Fibroblast of peridontal ligament (primary cell): Measurements from ENCODE around the gene SOCS3.
"Not testable (repeated sequence)": the region's sequence is repeated elsewhere in the genome, so short reads cannot be mapped to it uniquely, and the experiment has no call there.

ENCODE experiments used
- DNase-seq: peaks from one replicate; pipeline ENCODE4 v3.0.0-alpha.2; 2010; ENCODE audit errors: extremely low read depth

The SOCS3 gene

DNA sequence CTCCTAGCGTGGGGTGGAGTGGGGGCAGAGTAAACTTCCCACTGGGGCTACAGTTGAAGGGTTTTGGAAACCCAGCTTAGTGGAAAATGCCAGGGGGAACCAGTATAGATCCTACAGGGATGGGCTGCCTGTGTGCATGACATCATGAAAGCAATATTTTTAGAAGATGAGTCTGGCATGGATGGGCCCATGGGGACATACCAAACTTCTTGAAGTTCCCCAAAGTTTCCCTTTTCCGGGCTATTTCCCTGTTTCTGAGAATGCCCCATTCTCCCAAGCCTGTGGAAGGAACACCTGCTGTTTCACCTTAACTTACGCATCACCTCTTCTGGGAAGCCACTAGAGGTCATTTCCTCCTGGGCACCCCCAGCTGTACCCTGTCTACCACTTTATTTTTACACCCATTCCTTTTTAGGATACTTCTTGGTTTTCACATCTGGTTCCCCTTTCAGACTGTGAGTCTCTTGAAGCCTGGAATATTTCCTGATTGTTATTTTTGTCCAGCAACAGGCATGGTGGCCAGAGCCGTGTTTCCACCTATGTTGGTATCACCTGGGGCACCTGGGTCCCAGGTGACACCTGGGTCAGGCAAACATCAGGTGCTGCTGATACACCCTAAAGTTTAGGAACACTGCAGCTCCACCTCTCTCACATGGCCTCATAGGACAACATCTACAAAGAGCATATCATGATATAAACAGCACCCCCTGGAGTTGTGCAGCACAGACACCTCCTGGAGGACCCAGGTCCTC lies 9.8 kb downstream of the SOCS3 start:
- peak; percentile 53 for DNase-seq

DNA sequence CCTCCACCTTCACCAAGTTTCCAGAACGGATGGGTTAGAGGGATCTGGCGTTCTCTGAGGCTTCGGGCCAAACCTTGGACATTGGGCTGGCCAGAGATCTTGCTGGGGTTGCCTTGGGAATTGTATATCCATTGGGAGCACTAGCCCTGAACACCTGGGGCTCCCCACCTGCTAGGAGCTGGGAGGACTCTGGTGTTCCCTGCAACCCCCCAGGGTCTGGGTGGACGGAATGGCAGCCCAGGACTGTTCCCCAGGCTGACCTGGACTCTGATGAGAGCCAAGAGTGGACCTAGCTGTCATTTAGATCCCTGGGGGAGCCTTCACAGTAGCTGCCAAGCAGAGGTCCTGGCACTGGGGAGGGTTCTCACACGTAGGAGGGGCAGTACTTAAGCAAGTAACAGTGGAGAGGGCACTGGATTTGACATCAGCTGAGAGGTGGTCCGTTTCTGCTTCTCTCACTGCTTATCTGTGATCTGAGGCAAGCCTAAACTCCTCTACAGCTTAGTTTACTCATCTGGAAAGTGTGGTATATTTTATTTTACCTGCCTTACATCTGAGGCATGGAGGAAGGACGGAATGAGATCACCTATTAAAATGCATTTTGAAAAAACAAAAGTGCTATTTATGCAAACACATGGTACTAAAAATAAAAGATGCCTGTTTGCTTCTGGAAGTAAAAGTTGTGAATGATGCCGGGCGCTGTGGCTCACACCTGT lies 11.7 kb downstream of the SOCS3 start:
- no peak for DNase-seq

- DNase-seq, result no peak
These were observed 12.4 kb downstream of the SOCS3 start for GRCh38 chr17:78347453-78347852.

GRCh38 chr17:78346605-78347250 lies 13.1 kb downstream of the SOCS3 start:
- no peak for DNase-seq

DNA sequence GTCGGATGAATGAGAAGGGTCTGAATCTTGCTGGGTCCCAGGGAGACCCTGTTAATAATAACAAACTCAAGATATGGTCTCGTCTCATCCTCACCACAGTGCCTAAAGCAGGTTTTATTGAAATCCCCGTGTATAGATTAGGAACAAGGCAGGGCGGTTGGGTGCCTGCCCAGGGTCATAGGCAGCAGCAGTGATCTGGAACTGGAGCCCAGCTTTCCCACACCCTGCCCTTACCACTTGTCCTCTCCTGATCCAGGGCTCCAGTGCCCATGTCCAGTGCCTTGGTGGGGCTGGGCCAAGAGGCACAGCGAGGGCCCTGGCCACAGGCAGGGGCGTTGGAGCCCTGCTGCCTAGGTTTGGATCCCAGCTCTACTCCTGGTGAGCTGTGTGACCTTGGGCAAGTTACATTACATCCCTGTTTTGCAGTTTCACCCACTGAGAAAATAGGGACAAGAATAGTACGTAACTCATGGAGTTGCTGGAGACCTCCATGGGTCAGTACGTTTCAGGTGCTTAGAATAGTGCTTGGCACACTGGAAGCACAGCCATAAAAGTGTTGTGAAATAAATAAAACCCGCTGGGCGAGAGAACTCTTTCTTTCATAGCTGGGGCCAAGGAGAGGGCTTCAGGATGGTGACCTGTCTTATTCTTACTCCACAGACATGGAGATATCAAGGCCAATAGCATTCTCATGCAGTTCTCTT lies 13.9 kb downstream of the SOCS3 start:
- DNase-seq, result no peak

GRCh38 chr17:78345172-78345571 lies 14.7 kb downstream of the SOCS3 start:
- no peak for DNase-seq

DNA sequence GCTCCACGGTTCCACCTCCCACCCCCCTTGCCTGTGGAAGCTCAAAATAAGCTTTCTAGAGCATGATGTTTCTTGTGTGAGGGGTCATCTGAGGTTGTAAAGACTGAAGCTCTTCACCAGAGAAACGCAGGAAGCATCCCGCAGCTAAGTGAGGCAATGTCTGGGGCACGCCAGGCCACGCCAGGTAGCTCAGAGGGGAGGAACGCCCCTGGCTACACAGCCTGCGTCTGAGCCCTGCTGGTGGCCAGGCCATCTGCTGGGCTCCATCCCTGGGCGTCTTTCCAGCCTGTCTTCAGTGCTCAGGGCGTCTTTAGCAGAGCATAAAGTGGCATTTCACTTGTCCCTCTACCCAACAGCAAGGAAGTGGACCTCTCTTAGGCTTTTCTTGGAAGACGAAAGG lies 15.2 kb downstream of the SOCS3 start:
- DNase-seq, result no peak

DNA sequence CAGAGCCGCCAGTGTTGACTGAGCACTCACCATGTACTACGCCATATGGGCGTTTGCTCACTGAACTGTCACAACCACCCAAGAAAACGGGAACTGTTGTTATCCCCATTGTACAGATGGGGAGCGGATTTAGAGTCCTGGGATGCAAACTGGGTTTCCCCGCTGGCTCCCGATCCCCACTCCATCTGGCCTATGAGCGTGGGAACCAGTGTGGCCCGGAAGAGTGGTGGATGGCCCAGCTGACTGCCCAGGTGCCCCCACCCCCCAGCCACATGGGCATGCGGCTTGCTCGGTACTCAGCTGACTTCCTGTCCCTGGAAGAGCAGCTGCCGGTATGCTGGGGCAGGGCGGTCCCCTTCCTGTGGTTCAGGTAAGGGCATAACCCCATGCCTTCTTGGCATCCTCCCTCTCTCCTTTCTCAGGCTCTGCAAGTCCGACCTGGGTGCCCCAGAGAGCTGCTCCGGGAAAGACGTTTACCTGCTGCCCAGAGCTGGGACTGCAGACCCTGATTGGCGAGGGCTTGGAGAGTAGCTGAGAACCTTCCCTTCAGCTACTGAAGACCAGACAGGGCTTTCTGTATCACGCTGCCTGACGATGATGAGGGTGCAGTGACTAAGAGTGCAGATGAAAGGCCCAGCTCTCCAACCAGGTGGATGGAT lies 16.2 kb downstream of the SOCS3 start:
- no peak for DNase-seq

GRCh38 chr17:78343187-78343542 lies 16.7 kb downstream of the SOCS3 start:
- DNase-seq, result peak; percentile 94

GRCh38 chr17:78342449-78343186 lies 17.3 kb downstream of the SOCS3 start:
- DNase-seq, result peak; percentile 92

GRCh38 chr17:78341559-78342448 lies 18.1 kb downstream of the SOCS3 start:
- DNase-seq, result peak; percentile 80

GRCh38 chr17:78340183-78340955 lies 19.5 kb downstream of the SOCS3 start:
- peak; percentile 29 for DNase-seq

- DNase-seq, result no peak
These were observed 21.2 kb downstream of the SOCS3 start for GRCh38 chr17:78338486-78339259.

DNA sequence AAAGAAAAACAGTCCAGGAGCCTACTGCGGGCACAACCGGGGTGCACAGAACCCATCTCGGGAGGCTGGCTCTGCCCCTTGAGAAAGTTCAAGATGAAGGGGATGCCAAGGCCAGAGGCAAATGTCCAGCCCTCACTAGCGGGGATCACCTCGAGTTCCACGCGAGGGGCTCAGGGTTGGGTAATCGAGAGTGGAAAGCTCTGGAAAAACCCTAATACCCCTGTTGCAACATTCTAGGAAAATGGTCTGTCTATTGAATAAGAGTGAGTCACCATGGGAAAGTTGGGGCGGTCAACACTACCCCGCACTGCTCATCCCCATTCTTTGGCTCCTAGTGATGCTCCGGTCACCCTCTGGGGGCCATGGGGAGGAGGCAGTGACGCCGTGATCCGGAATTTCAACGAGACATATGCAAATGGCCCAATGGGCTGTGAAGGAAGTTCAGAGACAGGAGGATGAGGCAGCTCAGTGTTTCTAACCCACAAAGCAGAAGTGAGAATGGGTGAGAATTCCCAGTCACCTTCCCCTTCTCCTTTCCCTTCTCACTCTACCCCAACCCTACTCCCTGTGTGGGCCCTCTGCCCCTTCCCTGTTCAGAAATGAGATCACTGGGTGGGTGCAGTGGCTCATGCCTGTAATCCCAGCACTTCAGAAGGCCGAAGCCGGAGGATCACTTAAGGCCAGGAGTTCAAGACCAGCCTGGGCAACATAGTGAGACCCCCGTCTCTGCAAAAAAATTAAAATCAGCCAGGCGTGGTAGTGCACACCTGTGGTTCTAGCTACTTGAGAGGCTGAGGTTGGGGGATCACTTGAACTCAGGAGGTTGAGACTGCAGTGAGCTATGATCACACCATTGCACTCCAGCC lies 22.4 kb downstream of the SOCS3 start:
- DNase-seq, result peak; percentile 91

DNA sequence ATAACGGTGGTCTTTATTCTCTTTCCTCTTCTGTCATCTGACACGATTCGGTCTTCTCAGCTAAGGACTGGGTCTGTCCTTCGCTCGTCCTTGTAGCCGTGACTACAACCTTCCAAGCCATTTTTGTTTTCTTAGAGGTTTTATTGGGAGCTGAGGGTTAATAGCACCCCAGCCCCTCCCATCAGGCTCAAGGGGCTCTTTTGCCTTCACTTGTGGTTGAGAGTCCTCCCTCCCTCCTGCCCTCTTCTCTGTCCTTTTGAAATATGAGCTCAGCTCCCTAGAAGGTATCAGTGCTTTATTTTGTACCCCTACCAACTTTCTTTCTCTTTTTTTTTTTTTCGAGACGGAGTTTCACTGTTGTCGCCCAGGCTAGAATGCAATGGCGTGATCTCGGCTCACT lies 24.7 kb downstream of the SOCS3 start:
- DNase-seq, result no peak

DNA sequence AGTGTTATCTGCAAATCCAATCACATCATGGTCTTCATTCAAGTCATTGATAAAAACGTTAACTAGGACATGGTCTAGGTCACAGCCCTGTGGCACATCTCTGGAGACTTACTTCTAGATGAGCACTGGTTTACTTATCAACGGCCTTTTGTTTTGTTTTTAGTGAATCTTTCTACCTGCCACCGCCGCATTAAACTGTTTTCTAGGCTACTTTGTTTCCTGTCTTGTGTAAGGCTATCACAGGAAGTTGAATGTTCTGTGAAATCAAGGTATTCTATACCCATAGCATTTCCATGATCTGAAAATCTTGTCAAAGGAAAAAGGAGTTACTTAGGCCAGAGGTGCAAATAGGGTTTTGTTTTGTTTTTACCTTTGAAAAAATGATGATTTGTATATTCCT lies 26.9 kb downstream of the SOCS3 start:
- DNase-seq, result no peak

- not testable (repeated sequence) for DNase-seq
These were observed 28.5 kb downstream of the SOCS3 start for GRCh38 chr17:78331355-78331754.
